NT2/D1 (cell line): Measurements from ENCODE around the gene KLF11.

ENCODE experiments used
- DNase-seq: peaks from one replicate; pipeline ENCODE4 v3.0.0-alpha.2; 2011; ENCODE audit warnings: low read depth, low spot score
- H3K27me3 ChIP-seq: 2 replicates; pipeline ENCODE4 v1.6.0; 2011; ENCODE audit warnings: mild to moderate bottlenecking; ENCODE audit not compliant: insufficient read length, insufficient read depth
- H3K36me3 ChIP-seq: 2 replicates; pipeline ENCODE4 v1.6.1; 2011; ENCODE audit warnings: mild to moderate bottlenecking, low read length, mixed read lengths; ENCODE audit not compliant: insufficient read depth, insufficient read length
- H3K4me1 ChIP-seq: 2 replicates; pipeline ENCODE4 v1.5.1; 2011; ENCODE audit not compliant: insufficient read depth, insufficient read length
- H3K4me3 ChIP-seq: 2 replicates; pipeline ENCODE4 v1.5.1; 2011; ENCODE audit warnings: low read depth; ENCODE audit not compliant: insufficient read length
- H3K9ac ChIP-seq: 2 replicates; pipeline ENCODE4 v1.6.0; 2011; ENCODE audit warnings: low read depth; ENCODE audit not compliant: insufficient read length
- H3K9me3 ChIP-seq: 2 replicates; pipeline ENCODE4 v1.5.1; 2011; ENCODE audit warnings: mild to moderate bottlenecking, low read length; ENCODE audit not compliant: insufficient read depth
- SUZ12 ChIP-seq: IDR thresholded peaks from 2 replicates; pipeline ENCODE4 v1.6.1; 2011; ENCODE audit not compliant: insufficient read length, insufficient read depth; ENCODE audit errors: extremely low read depth
- YY1 ChIP-seq: IDR thresholded peaks from 2 replicates; pipeline ENCODE4 v1.6.1; 2011; ENCODE audit not compliant: insufficient read length, insufficient read depth
- ZNF274 ChIP-seq: IDR thresholded peaks from 2 replicates; pipeline ENCODE4 v1.6.1; 2011; ENCODE audit warnings: mild to moderate bottlenecking, low read depth, low read length

KLF11 gene

GRCh38 chr2:10019602-10020400 lies 23.5 kb upstream of the KLF11 start:
- H3K9me3 ChIP-seq = no peaks in the 10 kb centered on the region
- no peak overlapping the region for H3K9ac ChIP-seq
- DNase-seq = no peak
- no peaks in the 10 kb centered on the region for H3K27me3 ChIP-seq
- TF ChIP-seq YY1 (no peak), ZNF274 (no peak), SUZ12 (no peak)
- H3K36me3 ChIP-seq = no peaks in the 10 kb centered on the region
- H3K4me1 ChIP-seq = no peaks in the 10 kb centered on the region
- H3K4me3 ChIP-seq = no peak overlapping the region

DNA sequence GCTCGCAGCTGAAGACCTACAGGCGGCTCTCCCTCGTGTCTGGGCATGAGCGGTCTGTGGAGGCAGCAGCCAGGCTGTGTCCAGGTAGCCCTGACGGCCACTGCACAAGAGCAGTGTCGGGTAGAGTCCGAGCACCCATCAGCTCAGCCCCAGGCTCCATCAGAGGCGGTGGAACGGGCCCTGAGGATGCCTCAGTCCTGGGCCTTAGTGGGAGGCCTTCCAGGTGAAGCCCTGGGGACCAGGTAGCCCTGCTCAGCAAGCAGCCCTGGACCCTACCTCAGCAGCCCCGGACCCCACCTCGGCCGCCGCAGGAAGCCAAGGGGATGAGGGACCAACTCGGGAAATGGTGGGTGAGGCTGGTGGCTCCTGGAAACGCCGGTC lies 21.3 kb upstream of the KLF11 start:
- Histone ChIP-seq H3K9ac (no peak overlapping the region), H3K27me3 (no peaks in the 10 kb centered on the region), H3K4me1 (no peaks in the 10 kb centered on the region), H3K36me3 (no peaks in the 10 kb centered on the region), H3K9me3 (no peaks in the 10 kb centered on the region), H3K4me3 (no peak overlapping the region)
- no peak for DNase-seq
- TF ChIP-seq ZNF274 = no peak

DNA sequence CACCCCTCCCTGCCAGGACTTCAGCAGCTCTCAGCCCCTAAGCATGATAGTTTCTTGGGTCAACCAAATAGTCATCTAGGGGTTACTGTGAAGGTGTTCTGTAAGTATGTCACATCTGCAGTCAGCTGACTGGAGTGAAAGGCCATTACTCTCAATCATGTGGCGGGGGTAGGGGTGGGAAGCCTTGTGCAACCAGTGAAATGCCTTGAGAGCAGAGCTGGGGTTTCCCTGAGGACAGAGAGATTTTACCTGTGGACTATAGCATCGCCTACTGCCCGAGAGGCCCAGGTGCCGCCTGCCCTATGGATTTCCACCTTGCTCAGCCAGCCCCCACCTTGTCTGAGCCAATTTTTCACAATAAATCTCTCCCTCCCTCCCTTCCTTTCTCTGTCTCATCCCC lies 20.9 kb upstream of the KLF11 start:
- H3K4me3 ChIP-seq = no peak overlapping the region
- no peaks in the 10 kb centered on the region for H3K9me3 ChIP-seq
- H3K36me3 ChIP-seq = no peaks in the 10 kb centered on the region
- no peak for DNase-seq
- H3K4me1 ChIP-seq = no peaks in the 10 kb centered on the region
- no peaks in the 10 kb centered on the region for H3K27me3 ChIP-seq
- no peak overlapping the region for H3K9ac ChIP-seq
- TF ChIP-seq SUZ12 = no peak
- TF ChIP-seq YY1 = no peak
- no peak for TF ChIP-seq ZNF274

GRCh38 chr2:10022966-10023662 lies 20.2 kb upstream of the KLF11 start:
- no peak for DNase-seq
- H3K4me1 ChIP-seq = peaks cover 5% of the 10 kb centered on the region
- H3K27me3 ChIP-seq = no peaks in the 10 kb centered on the region
- H3K9ac ChIP-seq = no peak overlapping the region
- no peaks in the 10 kb centered on the region for H3K9me3 ChIP-seq
- H3K4me3 ChIP-seq = no peak overlapping the region
- TF ChIP-seq ZNF274 = no peak
- TF ChIP-seq SUZ12 = no peak
- TF ChIP-seq YY1 = no peak
- no peaks in the 10 kb centered on the region for H3K36me3 ChIP-seq

- no peak overlapping the region for H3K9ac ChIP-seq
- H3K36me3 ChIP-seq = no peaks in the 10 kb centered on the region
- no peaks in the 10 kb centered on the region for H3K9me3 ChIP-seq
- no peak for TF ChIP-seq SUZ12
- TF ChIP-seq YY1 = no peak
- TF ChIP-seq ZNF274 = no peak
- DNase-seq = no peak
- no peaks in the 10 kb centered on the region for H3K27me3 ChIP-seq
- H3K4me1 ChIP-seq = peaks cover 15% of the 10 kb centered on the region
- no peak overlapping the region for H3K4me3 ChIP-seq
These were observed 16.3 kb upstream of the KLF11 start for GRCh38 chr2:10026940-10027569.

DNA sequence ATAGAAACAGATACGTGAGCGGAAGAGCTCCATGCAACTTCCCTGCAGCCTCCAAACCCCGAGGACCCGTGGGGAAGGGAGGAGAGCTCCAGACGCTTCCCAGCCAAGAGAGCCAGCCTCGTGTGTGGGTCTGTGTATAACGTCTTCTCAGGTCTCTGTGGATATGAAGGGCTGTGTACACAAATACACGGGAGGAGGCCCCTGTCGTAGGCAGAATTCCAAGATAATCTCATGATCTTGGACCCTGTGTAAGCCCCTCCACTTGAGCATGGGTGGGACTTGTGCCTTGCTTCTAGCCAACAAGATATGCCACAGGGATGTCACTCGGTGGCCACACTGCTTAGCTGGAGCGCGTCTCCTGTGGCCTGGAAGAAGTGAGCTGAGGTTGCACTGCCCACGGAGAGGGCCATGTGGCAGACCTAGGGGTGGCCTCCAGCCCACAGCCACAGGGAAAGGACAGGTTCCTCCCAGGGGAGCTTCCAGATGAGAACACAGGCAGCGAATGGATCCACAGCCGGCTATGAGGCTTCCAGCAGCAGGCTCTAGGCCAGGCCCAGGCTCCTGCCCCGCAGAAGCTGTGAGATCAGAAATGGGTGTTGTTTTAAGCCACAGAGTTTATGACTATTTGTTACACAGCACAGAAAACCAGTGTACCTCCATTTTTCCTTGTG lies 15.6 kb upstream of the KLF11 start:
- peaks cover 15% of the 10 kb centered on the region for H3K4me1 ChIP-seq
- H3K36me3 ChIP-seq = no peaks in the 10 kb centered on the region
- no peak for DNase-seq
- no peak overlapping the region for H3K4me3 ChIP-seq
- H3K27me3 ChIP-seq = no peaks in the 10 kb centered on the region
- no peak for TF ChIP-seq SUZ12
- no peak for TF ChIP-seq ZNF274
- TF ChIP-seq YY1 = no peak
- no peaks in the 10 kb centered on the region for H3K9me3 ChIP-seq
- no peak overlapping the region for H3K9ac ChIP-seq
